Neural cell (in vitro differentiated cells): Measurements from ENCODE around the gene PDIA6. TPM values are rescaled to one million over a fixed set of nuclear protein-coding genes. Genes with fewer than 3 reads are reported as not detected.

Experiments
- H2AFZ ChIP-seq: fragments of 200-600, 300-800 bp; sonication (generic), shearing (Covaris generic); 2 replicates; pipeline ENCODE4 v1.6.0; 2014; ENCODE audit warnings: low read depth, mild to moderate bottlenecking, antibody characterized with exemption, low read length, moderate library complexity
- H3F3A ChIP-seq: fragments of 200-600 bp; shearing (Covaris generic); 2 replicates; pipeline ENCODE4 v1.6.1; 2016; ENCODE audit warnings: mild to moderate bottlenecking, moderate library complexity, mixed read lengths, antibody characterized with exemption, low read length; ENCODE audit not compliant: insufficient read depth, poor library complexity, severe bottlenecking
- H3K27ac ChIP-seq: fragments of 200-600, 300-800 bp; sonication (generic), shearing (Covaris generic); 2 replicates; pipeline ENCODE4 v1.5.1; 2014; ENCODE audit warnings: mild to moderate bottlenecking, low read length, moderate library complexity
- H3K27me3 ChIP-seq: fragments of 300-800, 200-600 bp; sonication (generic), shearing (Covaris generic); 2 replicates; pipeline ENCODE4 v1.6.0; 2014; ENCODE audit warnings: mild to moderate bottlenecking, low read depth, low read length, moderate library complexity; ENCODE audit not compliant: insufficient read depth
- H3K36me3 ChIP-seq: fragments of 300-800, 200-600 bp; sonication (generic), shearing (Covaris generic); 2 replicates; pipeline ENCODE4 v1.5.1; 2014; ENCODE audit warnings: mild to moderate bottlenecking, antibody characterized with exemption, low read length, moderate library complexity; ENCODE audit not compliant: insufficient read depth
- H3K4me2 ChIP-seq: fragments of 300-800, 200-600 bp; sonication (generic), shearing (Covaris generic); 2 replicates; pipeline ENCODE4 v1.6.0; 2014; ENCODE audit warnings: mild to moderate bottlenecking, low read length
- H3K4me3 ChIP-seq: fragments of 300-800, 200-600 bp; sonication (generic), shearing (Covaris generic); 2 replicates; pipeline ENCODE4 v1.5.1; 2014; ENCODE audit warnings: mild to moderate bottlenecking, low read length, moderate library complexity
- H3K79me2 ChIP-seq: fragments of 200-600 bp; shearing (Covaris generic); replicated peaks from 2 replicates; pipeline ENCODE4 v1.6.0; 2014; ENCODE audit warnings: mild to moderate bottlenecking, low read length, moderate library complexity; ENCODE audit not compliant: insufficient read depth
- H3K9ac ChIP-seq: fragments of 300-800, 200-600 bp; sonication (generic), shearing (Covaris generic); 2 replicates; pipeline ENCODE4 v1.6.1; 2016; ENCODE audit warnings: mild to moderate bottlenecking, low read length, mixed read lengths
- H3K9me2 ChIP-seq: fragments of 200-600 bp; shearing (Covaris generic); 2 replicates; pipeline ENCODE4 v1.6.1; 2016; ENCODE audit warnings: mild to moderate bottlenecking, low read length, mixed read lengths; ENCODE audit not compliant: insufficient read depth
- H3K9me3 ChIP-seq: fragments of 200-600, 300-800 bp; sonication (generic), shearing (Covaris generic); 2 replicates; pipeline ENCODE4 v1.6.1; 2016; ENCODE audit warnings: mild to moderate bottlenecking, mixed run types, low read length, moderate library complexity, mixed read lengths
- H4K20me1 ChIP-seq: fragments of 200-600 bp; shearing (Covaris generic); 2 replicates; pipeline ENCODE4 v1.6.1; 2016; ENCODE audit warnings: mild to moderate bottlenecking, mixed run types; ENCODE audit not compliant: insufficient read depth
- EP300 ChIP-seq: fragments of 450-650 bp; conservative IDR thresholded peaks from 2 replicates; pipeline ENCODE4 v1.6.1; 2014; ENCODE audit warnings: antibody characterized with exemption, mild to moderate bottlenecking, moderate library complexity; ENCODE audit not compliant: poor library complexity, severe bottlenecking
- EZH2 ChIP-seq: fragments of 200-600, 300-800 bp; shearing (Covaris generic), sonication (generic); IDR thresholded peaks from 2 replicates; pipeline ENCODE4 v1.6.1; 2014; ENCODE audit warnings: antibody characterized with exemption, low read length, borderline replicate concordance, mild to moderate bottlenecking; ENCODE audit not compliant: insufficient read depth, poor library complexity, severe bottlenecking
- MXI1 ChIP-seq: fragments of 450-650 bp; conservative IDR thresholded peaks from 2 replicates; pipeline ENCODE4 v1.6.1; 2014; ENCODE audit warnings: antibody characterized with exemption, mild to moderate bottlenecking; ENCODE audit not compliant: poor library complexity, severe bottlenecking
- POLR2AphosphoS5 ChIP-seq: IDR thresholded peaks from 2 replicates; pipeline ENCODE4 v1.6.1; 2012
- RAD21 ChIP-seq: fragments of 450-650 bp; conservative IDR thresholded peaks from 2 replicates; pipeline ENCODE4 v1.6.1; 2014; ENCODE audit warnings: antibody characterized with exemption, mild to moderate bottlenecking, moderate library complexity
- SMC3 ChIP-seq: fragments of 450-650 bp; conservative IDR thresholded peaks from 2 replicates; pipeline ENCODE4 v1.6.1; 2014; ENCODE audit warnings: antibody characterized with exemption, mild to moderate bottlenecking, moderate library complexity; ENCODE audit not compliant: poor library complexity
- TAF1 ChIP-seq: IDR thresholded peaks from 2 replicates; pipeline ENCODE4 v1.6.1; 2012; ENCODE audit warnings: low read depth
- polyA plus RNA-seq: library from polyadenylated mRNA; depleted of rRNA; stranded (reverse); fragments of >200 nt; gene quantifications from 2 replicates; pipeline ENCODE4 v1.2.3, GENCODE V29; 2014
- small RNA-seq, 3 experiments: library from RNA; depleted of rRNA; stranded (forward); fragments of <200 nt; gene quantifications; one replicate each; pipeline ENCODE3, GENCODE V24; 2012
- TF ChIP-seq, protein P1 (sequence below): IDR thresholded peaks from 2 replicates; pipeline ENCODE4 v1.6.1; 2012; ENCODE audit warnings: borderline replicate concordance
- TF ChIP-seq, protein P2 (sequence below): fragments of 450-650 bp; IDR thresholded peaks from 2 replicates; pipeline ENCODE4 v1.5.1; 2014; ENCODE audit warnings: antibody characterized with exemption, mild to moderate bottlenecking, moderate library complexity; ENCODE audit not compliant: poor library complexity, severe bottlenecking

The PDIA6 gene
- polyA plus RNA-seq, 1 donor from 2014 or later = 124 TPM

DNA sequence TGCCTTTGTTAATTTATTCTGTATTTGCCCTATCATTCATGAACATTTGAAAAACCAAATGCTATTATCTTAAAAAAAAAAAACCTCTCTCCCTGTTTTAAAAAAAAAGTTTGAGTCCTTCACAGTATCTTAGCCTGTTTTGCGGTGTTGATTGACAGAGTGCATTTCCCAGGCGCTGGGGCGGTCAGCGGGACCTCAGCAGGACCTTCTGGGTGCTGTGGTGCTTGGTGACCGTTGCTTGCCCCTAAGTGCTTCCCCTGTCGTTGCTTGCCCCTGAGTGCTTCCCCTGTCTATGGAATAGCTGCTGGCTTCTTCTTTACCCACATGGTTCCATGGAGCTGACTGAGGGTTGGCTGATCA is 79.0 kb downstream of the PDIA6 start:
- H3K4me3 ChIP-seq = no peak overlapping the region
- no peak overlapping the region for H3K9ac ChIP-seq
- TF ChIP-seq, protein P1, sequence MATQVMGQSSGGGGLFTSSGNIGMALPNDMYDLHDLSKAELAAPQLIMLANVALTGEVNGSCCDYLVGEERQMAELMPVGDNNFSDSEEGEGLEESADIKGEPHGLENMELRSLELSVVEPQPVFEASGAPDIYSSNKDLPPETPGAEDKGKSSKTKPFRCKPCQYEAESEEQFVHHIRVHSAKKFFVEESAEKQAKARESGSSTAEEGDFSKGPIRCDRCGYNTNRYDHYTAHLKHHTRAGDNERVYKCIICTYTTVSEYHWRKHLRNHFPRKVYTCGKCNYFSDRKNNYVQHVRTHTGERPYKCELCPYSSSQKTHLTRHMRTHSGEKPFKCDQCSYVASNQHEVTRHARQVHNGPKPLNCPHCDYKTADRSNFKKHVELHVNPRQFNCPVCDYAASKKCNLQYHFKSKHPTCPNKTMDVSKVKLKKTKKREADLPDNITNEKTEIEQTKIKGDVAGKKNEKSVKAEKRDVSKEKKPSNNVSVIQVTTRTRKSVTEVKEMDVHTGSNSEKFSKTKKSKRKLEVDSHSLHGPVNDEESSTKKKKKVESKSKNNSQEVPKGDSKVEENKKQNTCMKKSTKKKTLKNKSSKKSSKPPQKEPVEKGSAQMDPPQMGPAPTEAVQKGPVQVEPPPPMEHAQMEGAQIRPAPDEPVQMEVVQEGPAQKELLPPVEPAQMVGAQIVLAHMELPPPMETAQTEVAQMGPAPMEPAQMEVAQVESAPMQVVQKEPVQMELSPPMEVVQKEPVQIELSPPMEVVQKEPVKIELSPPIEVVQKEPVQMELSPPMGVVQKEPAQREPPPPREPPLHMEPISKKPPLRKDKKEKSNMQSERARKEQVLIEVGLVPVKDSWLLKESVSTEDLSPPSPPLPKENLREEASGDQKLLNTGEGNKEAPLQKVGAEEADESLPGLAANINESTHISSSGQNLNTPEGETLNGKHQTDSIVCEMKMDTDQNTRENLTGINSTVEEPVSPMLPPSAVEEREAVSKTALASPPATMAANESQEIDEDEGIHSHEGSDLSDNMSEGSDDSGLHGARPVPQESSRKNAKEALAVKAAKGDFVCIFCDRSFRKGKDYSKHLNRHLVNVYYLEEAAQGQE = no peak
- TF ChIP-seq MXI1 (no peak), TAF1 (no peak), RAD21 (no peak), EP300 (no peak), EZH2 (no peak), POLR2AphosphoS5 (no peak), SMC3 (no peak)
- TF ChIP-seq, protein P2, sequence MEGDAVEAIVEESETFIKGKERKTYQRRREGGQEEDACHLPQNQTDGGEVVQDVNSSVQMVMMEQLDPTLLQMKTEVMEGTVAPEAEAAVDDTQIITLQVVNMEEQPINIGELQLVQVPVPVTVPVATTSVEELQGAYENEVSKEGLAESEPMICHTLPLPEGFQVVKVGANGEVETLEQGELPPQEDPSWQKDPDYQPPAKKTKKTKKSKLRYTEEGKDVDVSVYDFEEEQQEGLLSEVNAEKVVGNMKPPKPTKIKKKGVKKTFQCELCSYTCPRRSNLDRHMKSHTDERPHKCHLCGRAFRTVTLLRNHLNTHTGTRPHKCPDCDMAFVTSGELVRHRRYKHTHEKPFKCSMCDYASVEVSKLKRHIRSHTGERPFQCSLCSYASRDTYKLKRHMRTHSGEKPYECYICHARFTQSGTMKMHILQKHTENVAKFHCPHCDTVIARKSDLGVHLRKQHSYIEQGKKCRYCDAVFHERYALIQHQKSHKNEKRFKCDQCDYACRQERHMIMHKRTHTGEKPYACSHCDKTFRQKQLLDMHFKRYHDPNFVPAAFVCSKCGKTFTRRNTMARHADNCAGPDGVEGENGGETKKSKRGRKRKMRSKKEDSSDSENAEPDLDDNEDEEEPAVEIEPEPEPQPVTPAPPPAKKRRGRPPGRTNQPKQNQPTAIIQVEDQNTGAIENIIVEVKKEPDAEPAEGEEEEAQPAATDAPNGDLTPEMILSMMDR = no peak
- no peaks in the 10 kb centered on the region for H3K9me2 ChIP-seq
- H4K20me1 ChIP-seq = no peaks in the 10 kb centered on the region
- H3K27ac ChIP-seq = no peak overlapping the region
- no peak overlapping the region for H2AFZ ChIP-seq
- no peaks in the 10 kb centered on the region for H3F3A ChIP-seq
- no peaks in the 10 kb centered on the region for H3K79me2 ChIP-seq
- no peaks in the 10 kb centered on the region for H3K36me3 ChIP-seq
- no peaks in the 10 kb centered on the region for H3K27me3 ChIP-seq
- no peaks in the 10 kb centered on the region for H3K9me3 ChIP-seq
- H3K4me2 ChIP-seq = no peak overlapping the region

Small RNAs within 50 kb of the gene (small RNA-seq; reads per million reads assigned to genes)
- gene RNU7-138P (0 to 0.33 (median 0) reads per million in 3 experiments), gene RNU7-176P (0 reads per million in 3 experiments)

Other genes with a start within 250 kb of the PDIA6 start
- 10.7 and 13.0 TPM in 2 replicates for gene NOL10, start 122.8 kb downstream of the PDIA6 start, polyA plus RNA-seq
- 0.64 TPM in 1 of 2 replicates, not detected in the other for gene ATP6V1C2, start 91.2 kb downstream of the PDIA6 start, polyA plus RNA-seq
- 11.4 and 12.9 TPM in 2 replicates for gene KCNF1, start 99.1 kb upstream of the PDIA6 start, polyA plus RNA-seq